Measurements from ENCODE around the gene MTIF3. TPM values are rescaled to one million over a fixed set of nuclear protein-coding genes. Genes with fewer than 3 reads are reported as not detected.
"Not testable (repeated sequence)": the region's sequence is repeated elsewhere in the genome, so short reads cannot be mapped to it uniquely, and the experiment has no call there.

Gene MTIF3
- total and polyA plus RNA-seq, 8 donors, result 20.5 to 139 (median 80.1) TPM

GRCh38 chr13:27401210-27401609, 49.2 kb downstream of the MTIF3 start:
- intact Hi-C loops (cut with DNase I; ENCODE audit: low total_unique reads), result no loop called here
- DNase-seq, result no peak
- no peaks in the 10 kb centered on the region for H3K27me3 ChIP-seq
- TF ChIP-seq POLR2AphosphoS5 (IDR thresholded peaks at IDR 0.05), result no peak
- TF ChIP-seq CTCF (IDR thresholded peaks at IDR 0.05), result no peak
- TF ChIP-seq POLR2A (IDR thresholded peaks at IDR 0.05), result no peak
- no peak for TF ChIP-seq EP300 (IDR thresholded peaks at IDR 0.05)
- no peaks in the 10 kb centered on the region for H3K9me3 ChIP-seq
- H3K36me3 ChIP-seq, result no peaks in the 10 kb centered on the region
- 34 to 47% (median 38%) methylated on average over 3 of the region's 3 CpGs for WGBS, 5 donors
- peaks cover 22 to 51% (median 43%) of the 10 kb centered on the region in 4 donors for H3K4me1 ChIP-seq
- no peak overlapping the region for H3K4me3 ChIP-seq
- H3K27ac ChIP-seq, result peak overlapping the region in 3 of 5 donors; percentile 30 to 66 (median 38)

GRCh38 chr13:27400405-27400804, 50.0 kb downstream of the MTIF3 start:
- 78 to 95% (median 87%) methylated on average over 6 of the region's 6 CpGs for WGBS, 5 donors
- H3K36me3 ChIP-seq; intact Hi-C loops (cut with DNase I; ENCODE audit: low total_unique reads); H3K9me3 ChIP-seq; H3K27me3 ChIP-seq; H3K4me3 ChIP-seq; DNase-seq: not testable (repeated sequence)
- Histone ChIP-seq H3K4me1 (peaks cover 22 to 44% (median 37%) of the 10 kb centered on the region in 4 donors), H3K27ac (peak overlapping the region in 1 of 5 donors; percentile 66)

- Histone ChIP-seq H3K27me3 (no peaks in the 10 kb centered on the region), H3K4me3 (no peak overlapping the region), H3K4me1 (peaks cover 9 to 26% (median 19%) of the 10 kb centered on the region in 4 donors), H3K36me3 (no peaks in the 10 kb centered on the region), H3K27ac (no peak overlapping the region), H3K9me3 (no peaks in the 10 kb centered on the region)
- no peak for TF ChIP-seq POLR2AphosphoS5 (IDR thresholded peaks at IDR 0.05)
- TF ChIP-seq POLR2A (IDR thresholded peaks at IDR 0.05), result no peak
- TF ChIP-seq EP300 (IDR thresholded peaks at IDR 0.05), result no peak
- TF ChIP-seq CTCF (IDR thresholded peaks at IDR 0.05), result no peak
- intact Hi-C loops (cut with DNase I; ENCODE audit: low total_unique reads), result no loop called here
- WGBS, 5 donors, result 75 to 83% (median 80%) methylated on average over 4 of the region's 4 CpGs
- DNase-seq, result no peak
These were observed 52.0 kb downstream of the MTIF3 start for GRCh38 chr13:27398360-27398759.

- no peaks in the 10 kb centered on the region for H3K9me3 ChIP-seq
- no peak overlapping the region for H3K27ac ChIP-seq
- no peaks in the 10 kb centered on the region for H3K36me3 ChIP-seq
- peaks cover 3 to 8% (median 5%) of the 10 kb centered on the region in 4 donors for H3K4me1 ChIP-seq
- no peak overlapping the region for H3K4me3 ChIP-seq
- intact Hi-C loops (cut with DNase I; ENCODE audit: low total_unique reads), result no loop called here
- no peaks in the 10 kb centered on the region for H3K27me3 ChIP-seq
- WGBS, 5 donors, result 71 to 81% (median 73%) methylated on average over 7 of the region's 7 CpGs
- no peak for DNase-seq
- no peak for TF ChIP-seq POLR2A (IDR thresholded peaks at IDR 0.05)
- TF ChIP-seq EP300 (IDR thresholded peaks at IDR 0.05), result no peak
- no peak for TF ChIP-seq CTCF (IDR thresholded peaks at IDR 0.05)
- no peak for TF ChIP-seq POLR2AphosphoS5 (IDR thresholded peaks at IDR 0.05)
These were observed 54.0 kb downstream of the MTIF3 start for GRCh38 chr13:27396252-27396846.

GRCh38 chr13:27395007-27395510, 55.3 kb downstream of the MTIF3 start:
- Histone ChIP-seq H3K4me1 (no peaks in the 10 kb centered on the region), H3K27me3 (no peaks in the 10 kb centered on the region), H3K4me3 (no peak overlapping the region), H3K36me3 (no peaks in the 10 kb centered on the region), H3K27ac (no peak overlapping the region), H3K9me3 (no peaks in the 10 kb centered on the region)
- intact Hi-C loops (cut with DNase I; ENCODE audit: low total_unique reads), result no loop called here
- TF ChIP-seq POLR2A (IDR thresholded peaks at IDR 0.05) (no peak), CTCF (IDR thresholded peaks at IDR 0.05) (no peak), POLR2AphosphoS5 (IDR thresholded peaks at IDR 0.05) (no peak), EP300 (IDR thresholded peaks at IDR 0.05) (no peak)
- DNase-seq, result no peak
- WGBS, 5 donors, result 80 to 90% (median 82%) methylated on average over 14 of the region's 14 CpGs
